Trophoblast cell (in vitro differentiated cells and primary cell): ENCODE measurements around the gene PROSER3.

ENCODE experiments used
- DNase-seq, 2 donors: peaks; one replicate each; pipeline ENCODE4 v3.0.0-alpha.2; 2016
- H2AFZ ChIP-seq: 2 replicates; pipeline ENCODE4 v1.6.1; 2013; ENCODE audit warnings: low read length, moderate library complexity, mild to moderate bottlenecking; ENCODE audit not compliant: insufficient read depth, poor library complexity
- H2AK5ac ChIP-seq: 2 replicates; pipeline ENCODE4 v1.6.1; 2013; ENCODE audit warnings: mild to moderate bottlenecking, low read length
- H2BK120ac ChIP-seq: 2 replicates; pipeline ENCODE4 v1.6.1; 2013; ENCODE audit warnings: low read length, mild to moderate bottlenecking, moderate library complexity; ENCODE audit not compliant: insufficient read depth, poor library complexity
- H2BK12ac ChIP-seq: 2 replicates; pipeline ENCODE4 v1.6.1; 2013; ENCODE audit warnings: mild to moderate bottlenecking, low read length, moderate library complexity
- H2BK5ac ChIP-seq: 2 replicates; pipeline ENCODE4 v1.6.1; 2013; ENCODE audit warnings: low read length, low read depth, moderate library complexity, mild to moderate bottlenecking; ENCODE audit not compliant: poor library complexity
- H3K14ac ChIP-seq: 2 replicates; pipeline ENCODE4 v1.6.1; 2013; ENCODE audit warnings: mild to moderate bottlenecking, low read length
- H3K18ac ChIP-seq: 2 replicates; pipeline ENCODE4 v1.6.1; 2013; ENCODE audit warnings: mild to moderate bottlenecking, low read length
- H3K23ac ChIP-seq: 2 replicates; pipeline ENCODE4 v1.6.1; 2013; ENCODE audit warnings: low read length
- H3K27ac ChIP-seq: 2 replicates; pipeline ENCODE4 v1.5.1; 2013; ENCODE audit warnings: low read depth, mild to moderate bottlenecking, inconsistent platforms, low read length, moderate library complexity
- H3K27me3 ChIP-seq: 2 replicates; pipeline ENCODE4 v1.6.1; 2013; ENCODE audit warnings: inconsistent platforms, mild to moderate bottlenecking, low read length, moderate library complexity; ENCODE audit not compliant: insufficient read depth
- H3K36me3 ChIP-seq, 2 experiments: 1 replicate in 1 of 2; 2 replicates in 1 of 2; pipeline ENCODE4 v1.6.1; 2013; ENCODE audit warnings: low read length in 2 of 2, mild to moderate bottlenecking in 2 of 2, moderate library complexity in 1 of 2; ENCODE audit not compliant: insufficient read depth in 2 of 2, control insufficient read depth in 1 of 2
- H3K4ac ChIP-seq: 2 replicates; pipeline ENCODE4 v1.6.1; 2013; ENCODE audit warnings: low read depth, mild to moderate bottlenecking, low read length, moderate library complexity
- H3K4me1 ChIP-seq, 2 experiments: 1 replicate in 1 of 2; 2 replicates in 1 of 2; pipeline ENCODE4 v1.6.1; 2013; ENCODE audit warnings: low read length in 2 of 2, mild to moderate bottlenecking in 2 of 2, moderate library complexity in 1 of 2; ENCODE audit not compliant: insufficient read depth in 2 of 2, control insufficient read depth in 1 of 2
- H3K4me2 ChIP-seq: 2 replicates; pipeline ENCODE4 v1.6.1; 2013; ENCODE audit warnings: inconsistent platforms, mild to moderate bottlenecking, low read length, moderate library complexity
- H3K4me3 ChIP-seq: 2 replicates; pipeline ENCODE4 v1.5.1; 2013; ENCODE audit warnings: mild to moderate bottlenecking, low read depth, low read length, inconsistent platforms
- H3K79me1 ChIP-seq: one replicate; pipeline ENCODE4 v1.6.1; 2013; ENCODE audit warnings: low read length
- H3K79me2 ChIP-seq: 2 replicates; pipeline ENCODE4 v1.6.1; 2013; ENCODE audit warnings: low read length, mild to moderate bottlenecking; ENCODE audit not compliant: control insufficient read depth, insufficient read depth, poor library complexity
- H3K9ac ChIP-seq: 2 replicates; pipeline ENCODE4 v1.6.1; 2013; ENCODE audit warnings: mild to moderate bottlenecking, low read length
- H3K9me3 ChIP-seq: 2 replicates; pipeline ENCODE4 v1.6.1; 2013; ENCODE audit warnings: low read depth, mild to moderate bottlenecking, control low read depth, inconsistent platforms, low read length; ENCODE audit not compliant: insufficient read depth
- H4K12ac ChIP-seq: 2 replicates; pipeline ENCODE4 v1.6.1; 2013; ENCODE audit warnings: low read depth, mild to moderate bottlenecking, low read length, moderate library complexity
- H4K8ac ChIP-seq: 2 replicates; pipeline ENCODE4 v1.6.1; 2013; ENCODE audit warnings: low read depth, mild to moderate bottlenecking, low read length, moderate library complexity
- H4K91ac ChIP-seq: one replicate; pipeline ENCODE4 v1.6.1; 2013; ENCODE audit warnings: low read depth, mild to moderate bottlenecking, low read length, moderate library complexity
- WGBS: extraction: QIAGEN DNeasy Blood & Tissue Kit; methylation state at CpG from one replicate; pipeline ENCODE4 v1.1.7; 2013; ENCODE audit warnings: missing lambda C conversion rate; ENCODE audit not compliant: insufficient read length, insufficient coverage; ENCODE audit errors: extremely low coverage; 5-methylcytosine and 5-hydroxymethylcytosine counted together

The PROSER3 gene

DNA sequence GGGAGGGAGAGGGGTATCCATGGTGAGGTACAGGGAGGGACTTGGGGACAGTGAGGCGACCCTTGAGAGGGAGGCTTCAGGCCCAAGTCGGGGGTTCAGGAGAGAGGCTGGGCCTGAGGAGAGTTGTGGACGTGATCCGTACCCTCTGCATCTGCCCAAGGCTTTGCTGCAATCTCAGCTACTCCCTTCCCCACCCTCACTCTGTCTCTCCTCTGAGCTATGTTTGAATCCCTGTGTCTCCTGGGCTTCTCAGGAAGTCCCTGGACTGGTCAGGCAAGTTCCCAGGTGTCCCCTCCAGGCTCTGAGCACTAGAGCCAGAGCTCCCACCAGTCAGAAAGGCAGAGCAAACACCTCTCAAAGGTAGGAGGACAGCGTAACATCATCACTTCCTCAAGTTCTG lies 7.8 kb upstream of the PROSER3 start:
- Histone ChIP-seq H3K27ac (peak overlapping the region; percentile 94), H3K4me3 (peak overlapping the region; percentile 23), H3K79me2 (peaks cover 11% of the 10 kb centered on the region), H3K9me3 (peaks cover 4% of the 10 kb centered on the region), H2BK120ac (peak overlapping the region; percentile 77), H2AK5ac (peak overlapping the region; percentile 40), H3K79me1 (peaks cover 13% of the 10 kb centered on the region), H2BK5ac (peak overlapping the region; percentile 82), H3K36me3 (peaks cover 28 to 30% of the 10 kb centered on the region in 2 experiments), H4K8ac (peak overlapping the region; percentile 59), H3K18ac (peak overlapping the region; percentile 78), H3K14ac (peak overlapping the region; percentile 63), H3K9ac (no peak overlapping the region), H4K12ac (peak overlapping the region; percentile 14), H4K91ac (peak overlapping the region; percentile 85), H3K4ac (peak overlapping the region; percentile 65), H3K4me1 (peaks cover 15 to 22% of the 10 kb centered on the region in 2 experiments), H2AFZ (peak overlapping the region; percentile 26), H3K23ac (no peak overlapping the region), H2BK12ac (peak overlapping the region; percentile 50), H3K4me2 (peak overlapping the region; percentile 55), H3K27me3 (no peaks in the 10 kb centered on the region)
- no CpG with 5 or more reads among the region's 5 CpGs for WGBS
- peak; percentile 75 for DNase-seq

DNA sequence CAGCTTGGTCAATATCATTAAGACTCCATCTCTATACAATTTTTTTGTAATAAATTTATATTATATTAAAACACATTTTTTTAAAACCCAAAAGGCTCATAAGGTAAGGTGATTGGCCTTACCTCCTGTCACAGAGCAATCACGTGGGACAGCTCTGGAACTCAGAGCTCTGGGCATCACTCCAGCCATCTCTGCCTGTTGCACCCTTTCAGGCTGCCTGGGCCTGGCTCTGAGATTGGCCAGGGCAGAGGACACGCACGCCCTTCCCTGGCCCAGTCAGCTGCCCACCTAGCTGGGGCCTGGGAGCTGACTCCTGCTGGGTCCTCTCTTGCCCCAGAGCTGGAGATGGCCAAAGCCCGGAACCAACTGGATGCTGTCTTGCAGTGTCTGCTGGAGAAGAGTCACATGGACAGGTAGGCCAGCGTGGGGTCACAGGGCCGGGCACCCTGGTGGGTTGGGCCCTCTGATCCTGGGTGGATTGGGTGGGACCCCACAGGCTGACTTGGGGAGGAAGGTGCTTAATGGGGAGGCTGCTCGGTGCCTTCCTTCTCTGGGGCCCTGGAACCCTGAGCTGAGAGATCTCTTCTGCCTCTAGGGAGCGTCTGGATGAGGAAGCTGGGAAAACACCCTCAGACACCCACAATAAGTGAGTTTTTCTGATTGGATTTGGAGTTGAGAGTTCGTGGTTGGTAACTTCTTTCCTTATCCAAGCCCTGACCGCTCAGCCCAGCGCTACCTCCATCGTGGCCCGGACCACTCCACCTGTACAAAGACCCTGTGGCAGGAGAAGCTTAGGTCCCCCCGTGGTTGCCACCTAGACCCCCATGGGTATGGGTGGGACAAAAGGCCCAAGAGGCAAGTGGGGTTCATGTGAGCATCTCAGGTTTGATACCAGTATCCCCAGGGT lies 5.9 kb upstream of the PROSER3 start:
- DNase-seq, result no peak
- Histone ChIP-seq H3K27ac (no peak overlapping the region), H3K9ac (no peak overlapping the region), H2AFZ (no peak overlapping the region), H2BK12ac (no peak overlapping the region), H4K12ac (no peak overlapping the region), H3K4me2 (no peak overlapping the region), H3K79me1 (peaks cover 25% of the 10 kb centered on the region), H3K9me3 (peaks cover 4% of the 10 kb centered on the region), H2BK5ac (no peak overlapping the region), H3K4me1 (peaks cover 27 to 31% of the 10 kb centered on the region in 2 experiments), H2AK5ac (no peak overlapping the region), H3K23ac (no peak overlapping the region), H3K4me3 (no peak overlapping the region), H3K4ac (no peak overlapping the region), H3K36me3 (peaks cover 32 to 37% of the 10 kb centered on the region in 2 experiments), H3K18ac (peak overlapping the region; percentile 63), H3K27me3 (no peaks in the 10 kb centered on the region), H4K8ac (no peak overlapping the region), H3K14ac (no peak overlapping the region), H2BK120ac (no peak overlapping the region), H3K79me2 (peaks cover 12% of the 10 kb centered on the region), H4K91ac (no peak overlapping the region)
- WGBS, result no CpG with 5 or more reads among the region's 14 CpGs

GRCh38 chr19:35752746-35753350 lies 5.1 kb upstream of the PROSER3 start:
- Histone ChIP-seq H4K91ac (no peak overlapping the region), H3K79me1 (peaks cover 28% of the 10 kb centered on the region), H3K4me2 (no peak overlapping the region), H3K36me3 (peaks cover 32 to 37% of the 10 kb centered on the region in 2 experiments), H3K9ac (no peak overlapping the region), H3K4me3 (no peak overlapping the region), H3K27ac (no peak overlapping the region), H2AFZ (no peak overlapping the region), H3K4ac (no peak overlapping the region), H3K79me2 (peaks cover 12% of the 10 kb centered on the region), H3K14ac (no peak overlapping the region), H4K12ac (no peak overlapping the region), H2BK12ac (no peak overlapping the region), H2BK120ac (no peak overlapping the region), H3K4me1 (peaks cover 28 to 31% of the 10 kb centered on the region in 2 experiments), H3K18ac (no peak overlapping the region), H3K27me3 (no peaks in the 10 kb centered on the region), H3K9me3 (peaks cover 4% of the 10 kb centered on the region), H4K8ac (no peak overlapping the region), H3K23ac (no peak overlapping the region), H2BK5ac (no peak overlapping the region), H2AK5ac (no peak overlapping the region)
- DNase-seq, result no peak
- no CpG with 5 or more reads among the region's 20 CpGs for WGBS

GRCh38 chr19:35753634-35754369 lies 4.2 kb upstream of the PROSER3 start:
- Histone ChIP-seq H4K8ac (no peak overlapping the region), H3K4me1 (peaks cover 29 to 33% of the 10 kb centered on the region in 2 experiments), H3K27ac (no peak overlapping the region), H3K4me3 (no peak overlapping the region), H3K14ac (no peak overlapping the region), H3K27me3 (no peaks in the 10 kb centered on the region), H4K12ac (no peak overlapping the region), H3K79me2 (peaks cover 11% of the 10 kb centered on the region), H2BK12ac (no peak overlapping the region), H4K91ac (no peak overlapping the region), H3K23ac (no peak overlapping the region), H3K4ac (no peak overlapping the region), H3K4me2 (no peak overlapping the region), H2BK5ac (no peak overlapping the region), H3K9me3 (peaks cover 4% of the 10 kb centered on the region), H3K36me3 (peaks cover 32 to 37% of the 10 kb centered on the region in 2 experiments), H2BK120ac (no peak overlapping the region), H3K79me1 (peaks cover 29% of the 10 kb centered on the region), H3K18ac (no peak overlapping the region), H2AK5ac (no peak overlapping the region), H3K9ac (no peak overlapping the region), H2AFZ (no peak overlapping the region)
- no peak for DNase-seq
- WGBS, result no CpG with 5 or more reads among the region's 20 CpGs
